ENCODE measurements around the gene EFNA3.
A peak's percentile ranks its signal among the peaks of the same experiment; 100 is the strongest.

EFNA3 gene

DNA sequence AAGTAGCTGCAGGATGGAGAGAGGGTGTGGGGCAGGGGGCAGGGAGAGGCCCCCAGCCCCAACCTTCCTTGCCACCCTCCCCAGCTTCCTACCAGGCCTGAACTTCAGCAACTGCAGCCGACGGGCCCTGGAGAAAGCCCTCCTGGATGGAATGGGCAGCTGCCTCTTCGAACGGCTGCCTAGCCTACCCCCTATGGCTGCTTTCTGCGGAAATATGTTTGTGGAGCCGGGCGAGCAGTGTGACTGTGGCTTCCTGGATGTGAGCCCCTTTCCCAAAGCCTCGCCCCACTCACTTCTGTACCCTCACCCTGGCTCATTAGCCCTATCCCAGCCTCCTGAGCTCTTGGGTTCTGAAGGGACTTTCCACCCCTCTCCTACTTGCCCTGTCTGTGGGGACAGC is 21.5 kb upstream of the EFNA3 start:
- no peaks in the 10 kb centered on the region for H3K27me3 Mint-ChIP-seq
- H3K27ac Mint-ChIP-seq, result no peak overlapping the region
- DNase-seq, result no peak
- H3K4me3 Mint-ChIP-seq, result no peak overlapping the region
- ATAC-seq, result no peak
- H3K9me3 Mint-ChIP-seq, result no peaks in the 10 kb centered on the region
- peaks cover 14% of the 10 kb centered on the region for H3K36me3 Mint-ChIP-seq (ENCODE audit: low read depth)
- H3K4me1 Mint-ChIP-seq, result peaks cover 18% of the 10 kb centered on the region

DNA sequence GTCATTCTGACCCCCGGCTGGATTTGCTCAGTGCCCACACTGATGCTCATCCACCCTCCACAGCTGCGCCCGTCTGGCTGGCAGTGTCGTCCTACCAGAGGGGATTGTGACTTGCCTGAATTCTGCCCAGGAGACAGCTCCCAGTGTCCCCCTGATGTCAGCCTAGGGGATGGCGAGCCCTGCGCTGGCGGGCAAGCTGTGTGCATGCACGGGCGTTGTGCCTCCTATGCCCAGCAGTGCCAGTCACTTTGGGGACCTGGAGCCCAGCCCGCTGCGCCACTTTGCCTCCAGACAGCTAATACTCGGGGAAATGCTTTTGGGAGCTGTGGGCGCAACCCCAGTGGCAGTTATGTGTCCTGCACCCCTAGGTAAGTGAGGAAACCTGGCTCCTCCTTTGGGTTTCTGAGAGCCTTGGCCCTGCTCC is 20.8 kb upstream of the EFNA3 start:
- Mint-ChIP-seq H3K9me3 (no peaks in the 10 kb centered on the region), H3K27me3 (no peaks in the 10 kb centered on the region), H3K4me1 (peaks cover 17% of the 10 kb centered on the region), H3K27ac (no peak overlapping the region), H3K36me3 (ENCODE audit: low read depth) (peaks cover 14% of the 10 kb centered on the region), H3K4me3 (no peak overlapping the region)
- ATAC-seq (no peak), DNase-seq (no peak)

DNA sequence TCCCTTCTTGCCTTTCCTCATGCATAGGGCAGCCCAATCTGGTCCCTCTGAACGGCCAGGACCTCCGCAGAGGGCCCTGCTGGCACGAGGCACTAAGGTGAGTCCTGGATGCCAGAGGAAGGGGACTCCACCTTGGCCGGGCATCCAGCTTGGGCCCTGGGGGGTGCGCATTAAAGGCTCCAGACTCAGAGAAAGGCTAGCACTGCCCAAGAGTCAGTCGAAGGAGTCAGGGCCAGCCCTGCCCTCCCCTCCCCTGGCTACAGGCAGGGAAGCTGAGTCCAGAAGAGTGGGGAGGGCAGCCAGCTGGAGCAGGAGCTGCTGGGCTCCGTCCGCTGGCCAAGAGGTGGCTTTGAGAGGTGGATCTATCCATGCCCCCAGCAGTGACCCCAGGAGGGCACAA is 17.9 kb upstream of the EFNA3 start:
- H3K4me1 Mint-ChIP-seq, result peaks cover 29% of the 10 kb centered on the region
- H3K36me3 Mint-ChIP-seq (ENCODE audit: low read depth), result peaks cover 10% of the 10 kb centered on the region
- no peak overlapping the region for H3K27ac Mint-ChIP-seq
- no peaks in the 10 kb centered on the region for H3K9me3 Mint-ChIP-seq
- peaks cover 2% of the 10 kb centered on the region for H3K27me3 Mint-ChIP-seq
- ATAC-seq (no peak), DNase-seq (no peak)
- H3K4me3 Mint-ChIP-seq, result no peak overlapping the region

DNA sequence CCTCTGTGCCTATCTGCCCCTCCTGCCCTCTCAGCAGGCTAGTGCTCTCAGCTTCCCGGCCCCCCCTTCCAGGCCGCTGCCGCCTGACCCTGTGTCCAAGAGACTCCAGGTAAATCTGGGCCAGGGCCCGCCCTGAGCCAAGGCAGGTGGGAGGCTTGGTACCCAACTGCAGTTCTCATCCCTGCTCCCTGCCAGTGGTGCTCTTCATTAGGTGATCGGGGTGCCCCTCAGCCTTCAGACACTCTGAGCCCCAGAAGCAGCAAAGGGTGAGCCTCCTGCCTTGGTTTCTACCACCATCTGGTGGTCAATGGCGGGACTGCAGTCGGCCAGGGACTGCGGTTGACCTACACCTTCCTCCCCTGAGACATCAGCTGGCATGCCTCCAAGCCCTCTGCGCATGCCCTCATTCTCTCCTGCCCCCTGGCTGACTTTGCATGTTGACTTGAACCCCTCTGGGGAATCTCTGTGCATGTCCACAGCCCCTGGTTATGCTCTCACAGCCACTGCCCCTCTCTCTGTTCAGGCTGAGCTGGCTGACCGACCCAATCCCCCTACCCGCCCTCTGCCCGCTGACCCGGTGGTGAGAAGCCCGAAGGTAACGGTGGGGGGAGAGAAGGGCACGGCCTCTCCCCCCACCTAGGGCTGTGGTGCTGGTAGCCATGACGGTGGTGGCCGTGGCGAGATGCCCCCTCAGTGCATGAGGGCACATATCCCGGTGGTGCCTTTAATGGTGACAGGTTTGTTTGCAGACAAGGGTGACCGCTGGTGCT is 17.1 kb upstream of the EFNA3 start:
- Mint-ChIP-seq H3K4me3 (no peak overlapping the region), H3K9me3 (no peaks in the 10 kb centered on the region), H3K36me3 (ENCODE audit: low read depth) (peaks cover 7% of the 10 kb centered on the region), H3K27ac (no peak overlapping the region), H3K4me1 (peaks cover 29% of the 10 kb centered on the region), H3K27me3 (peaks cover 2% of the 10 kb centered on the region)
- DNase-seq (peak; percentile 99), ATAC-seq (peak; percentile 62)

DNA sequence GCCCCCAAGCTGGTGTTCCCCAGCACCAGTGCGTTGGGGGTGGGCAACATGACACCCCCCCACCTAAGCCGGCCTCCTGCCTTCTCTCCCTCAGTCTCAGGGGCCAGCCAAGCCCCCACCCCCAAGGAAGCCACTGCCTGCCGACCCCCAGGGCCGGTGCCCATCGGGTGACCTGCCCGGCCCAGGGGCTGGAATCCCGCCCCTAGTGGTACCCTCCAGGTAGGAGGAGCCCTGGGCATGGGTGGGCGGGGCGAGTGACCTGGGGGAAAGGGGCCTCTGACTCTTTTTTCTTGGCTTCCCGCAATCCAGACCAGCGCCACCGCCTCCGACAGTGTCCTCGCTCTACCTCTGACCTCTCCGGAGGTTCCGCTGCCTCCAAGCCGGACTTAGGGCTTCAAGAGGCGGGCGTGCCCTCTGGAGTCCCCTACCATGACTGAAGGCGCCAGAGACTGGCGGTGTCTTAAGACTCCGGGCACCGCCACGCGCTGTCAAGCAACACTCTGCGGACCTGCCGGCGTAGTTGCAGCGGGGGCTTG is 16.4 kb upstream of the EFNA3 start:
- no peaks in the 10 kb centered on the region for H3K9me3 Mint-ChIP-seq
- H3K36me3 Mint-ChIP-seq (ENCODE audit: low read depth), result peaks cover 7% of the 10 kb centered on the region
- H3K27me3 Mint-ChIP-seq, result peaks cover 2% of the 10 kb centered on the region
- no peak overlapping the region for H3K4me3 Mint-ChIP-seq
- H3K4me1 Mint-ChIP-seq, result peaks cover 29% of the 10 kb centered on the region
- no peak for ATAC-seq
- no peak overlapping the region for H3K27ac Mint-ChIP-seq
- no peak for DNase-seq

DNA sequence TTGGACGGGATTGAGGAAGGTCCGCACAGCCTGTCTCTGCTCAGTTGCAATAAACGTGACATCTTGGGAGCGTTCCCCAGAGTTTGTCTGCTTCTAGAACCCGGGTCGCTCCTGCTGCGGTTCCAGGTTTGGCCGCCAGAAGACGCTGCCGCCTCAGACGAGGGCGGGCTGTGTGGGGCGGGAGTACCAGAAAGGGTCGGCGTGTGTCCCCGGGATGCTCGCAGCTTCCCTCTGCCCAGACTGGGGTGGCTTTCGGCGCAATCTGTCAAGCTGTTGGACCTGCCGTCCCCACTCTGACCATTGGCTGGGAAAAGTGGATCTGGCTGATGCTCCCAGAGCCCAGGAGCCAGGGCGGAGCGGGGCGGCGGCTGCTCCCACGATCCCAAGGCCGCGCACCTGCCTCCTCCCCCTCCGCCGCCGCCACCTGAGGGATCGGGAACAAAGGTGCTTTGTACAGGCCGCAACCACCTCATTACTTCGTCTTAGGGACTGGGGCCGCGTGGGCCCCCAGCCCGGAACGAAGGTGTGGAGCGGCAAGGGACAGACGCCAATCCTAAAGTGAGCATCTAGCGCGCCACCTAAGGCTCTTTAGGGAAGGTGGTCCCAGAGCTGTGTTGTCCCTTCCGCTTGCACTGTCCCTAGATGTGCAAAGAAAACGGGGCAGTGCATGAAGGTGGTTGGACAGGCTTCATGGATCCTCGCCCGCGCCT is 15.8 kb upstream of the EFNA3 start:
- Mint-ChIP-seq H3K27ac (no peak overlapping the region), H3K27me3 (peaks cover 2% of the 10 kb centered on the region), H3K4me3 (peak overlapping the region; percentile 83), H3K9me3 (no peaks in the 10 kb centered on the region), H3K4me1 (peaks cover 29% of the 10 kb centered on the region), H3K36me3 (ENCODE audit: low read depth) (peaks cover 7% of the 10 kb centered on the region)
- DNase-seq, result peak; percentile 90
- ATAC-seq, result peak; percentile 33

DNA sequence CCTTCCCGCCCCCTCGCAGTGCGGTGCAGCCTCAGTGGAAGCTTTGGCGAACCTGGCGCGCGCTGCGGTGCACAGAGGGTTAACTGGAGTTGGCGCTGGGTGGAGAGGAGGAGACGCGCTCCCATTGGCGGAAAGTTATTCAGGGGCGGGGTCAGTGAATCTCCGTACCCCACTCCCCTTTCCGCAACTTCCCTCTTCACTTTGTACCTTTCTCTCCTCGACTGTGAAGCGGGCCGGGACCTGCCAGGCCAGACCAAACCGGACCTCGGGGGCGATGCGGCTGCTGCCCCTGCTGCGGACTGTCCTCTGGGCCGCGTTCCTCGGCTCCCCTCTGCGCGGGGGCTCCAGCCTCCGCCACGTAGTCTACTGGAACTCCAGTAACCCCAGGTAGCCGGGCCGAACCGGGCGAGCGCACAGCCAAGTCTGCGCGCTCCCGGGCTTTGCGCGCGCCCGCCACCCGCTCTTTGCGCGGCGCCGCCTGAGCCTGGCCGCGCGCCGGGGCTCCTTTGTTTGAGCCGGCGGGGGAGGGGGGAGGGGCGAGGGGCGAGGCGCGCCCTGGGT is 15.0 kb upstream of the EFNA3 start, which contains the start of gene EFNA4:
Gene EFNA4, plus strand, starts transcription at position 191 of the 561 bp plus-strand sequence. Its CDS starts 84 bp downstream, at position 275.
- peak within 1 kb of the TSS; percentile 28 for H3K27ac Mint-ChIP-seq
- peaks cover 8% of the 10 kb centered on the region for H3K36me3 Mint-ChIP-seq (ENCODE audit: low read depth)
- H3K4me3 Mint-ChIP-seq, result peak within 1 kb of the TSS; percentile 83
- DNase-seq (peak; percentile 84), ATAC-seq (peak; percentile 75)
- peaks cover 2% of the 10 kb centered on the region for H3K27me3 Mint-ChIP-seq
- peaks cover 29% of the 10 kb centered on the region for H3K4me1 Mint-ChIP-seq
- no peaks in the 10 kb centered on the region for H3K9me3 Mint-ChIP-seq

DNA sequence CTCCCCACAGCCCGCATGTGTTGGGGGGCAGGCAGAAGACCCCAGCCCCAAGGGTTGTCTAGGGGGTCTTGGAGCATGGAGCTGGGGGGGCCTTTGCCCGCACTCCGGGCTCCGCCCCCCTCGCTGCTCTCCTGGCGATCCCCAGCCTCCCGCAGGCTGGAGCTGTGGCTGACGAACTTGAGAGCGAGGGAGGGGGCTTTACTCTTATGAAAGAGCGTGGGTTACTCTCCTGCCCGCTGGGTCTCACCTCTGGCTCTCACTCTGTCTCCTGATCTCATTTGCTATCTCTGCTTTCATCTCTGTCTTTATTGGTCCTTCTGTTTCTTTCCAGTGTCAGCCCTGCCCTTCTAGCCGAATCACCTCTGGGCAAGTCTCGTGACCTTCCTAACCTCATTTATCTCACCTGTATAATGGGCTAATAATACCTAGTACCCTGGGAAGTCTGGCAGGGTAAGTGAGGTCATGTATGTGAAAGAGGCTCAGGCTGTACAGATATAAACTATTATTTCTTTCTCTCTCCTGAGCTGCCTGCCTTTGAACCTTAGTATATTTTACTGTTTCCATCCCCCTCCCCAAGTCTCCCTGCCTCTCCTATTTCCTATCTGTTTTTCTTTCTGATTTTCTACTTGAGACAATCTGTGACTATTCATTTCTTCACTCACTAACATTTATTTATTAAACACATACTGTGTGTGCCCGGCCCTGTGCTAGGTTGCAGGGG is 14.4 kb upstream of the EFNA3 start:
- DNase-seq, result peak; percentile 33
- H3K4me1 Mint-ChIP-seq, result peaks cover 29% of the 10 kb centered on the region
- H3K4me3 Mint-ChIP-seq, result peak overlapping the region; percentile 79
- peak; percentile 11 for ATAC-seq
- peak overlapping the region; percentile 28 for H3K27ac Mint-ChIP-seq
- no peaks in the 10 kb centered on the region for H3K9me3 Mint-ChIP-seq
- peaks cover 8% of the 10 kb centered on the region for H3K36me3 Mint-ChIP-seq (ENCODE audit: low read depth)
- H3K27me3 Mint-ChIP-seq, result peaks cover 2% of the 10 kb centered on the region

DNA sequence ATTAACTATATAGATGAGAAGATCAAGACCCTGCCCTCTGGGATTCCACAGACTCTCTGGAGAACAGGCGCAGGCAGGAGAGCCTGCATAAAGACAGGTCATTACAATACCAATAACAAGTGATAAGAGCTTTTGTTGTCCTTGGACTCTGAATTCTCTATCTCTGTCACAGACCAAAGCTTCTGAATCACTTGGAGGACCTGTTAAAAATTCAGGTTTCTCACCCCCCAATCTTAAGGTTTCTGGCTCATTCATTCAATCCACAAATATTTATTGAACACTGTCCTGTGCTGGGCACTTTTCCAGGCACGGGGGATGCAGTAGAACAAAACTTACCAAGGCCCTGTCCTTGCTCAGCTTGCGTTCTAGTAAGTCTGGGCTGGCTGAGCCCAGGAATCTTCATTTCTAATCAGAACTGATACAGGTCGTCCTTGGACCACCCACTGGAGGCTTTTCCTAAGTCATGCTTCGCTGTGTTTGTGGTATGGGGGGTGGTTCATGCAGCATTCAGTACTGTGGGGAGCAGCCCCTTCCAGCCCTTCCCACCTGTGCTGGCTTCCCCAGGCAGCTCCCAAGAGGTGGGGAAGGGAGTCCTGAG is 13.7 kb upstream of the EFNA3 start:
- H3K9me3 Mint-ChIP-seq, result no peaks in the 10 kb centered on the region
- peaks cover 5% of the 10 kb centered on the region for H3K36me3 Mint-ChIP-seq (ENCODE audit: low read depth)
- peaks cover 29% of the 10 kb centered on the region for H3K4me1 Mint-ChIP-seq
- peak overlapping the region; percentile 28 for H3K27ac Mint-ChIP-seq
- H3K27me3 Mint-ChIP-seq, result peaks cover 2% of the 10 kb centered on the region
- no peak for DNase-seq
- ATAC-seq, result no peak
- peak overlapping the region; percentile 79 for H3K4me3 Mint-ChIP-seq

DNA sequence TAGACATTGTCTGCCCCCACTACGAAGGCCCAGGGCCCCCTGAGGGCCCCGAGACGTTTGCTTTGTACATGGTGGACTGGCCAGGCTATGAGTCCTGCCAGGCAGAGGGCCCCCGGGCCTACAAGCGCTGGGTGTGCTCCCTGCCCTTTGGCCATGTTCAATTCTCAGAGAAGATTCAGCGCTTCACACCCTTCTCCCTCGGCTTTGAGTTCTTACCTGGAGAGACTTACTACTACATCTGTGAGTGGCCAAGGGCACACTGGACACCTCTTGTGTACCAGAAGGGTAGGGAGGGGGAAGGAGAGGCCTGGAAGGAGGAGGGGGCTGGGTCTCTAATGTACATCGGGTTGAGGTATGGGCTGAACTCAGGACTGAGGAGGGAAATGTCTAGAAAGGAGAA is 11.9 kb upstream of the EFNA3 start:
- ATAC-seq (no peak), DNase-seq (no peak)
- Mint-ChIP-seq H3K4me1 (peaks cover 33% of the 10 kb centered on the region), H3K27ac (no peak overlapping the region), H3K27me3 (peaks cover 2% of the 10 kb centered on the region), H3K4me3 (no peak overlapping the region), H3K9me3 (no peaks in the 10 kb centered on the region), H3K36me3 (ENCODE audit: low read depth) (peaks cover 1% of the 10 kb centered on the region)

DNA sequence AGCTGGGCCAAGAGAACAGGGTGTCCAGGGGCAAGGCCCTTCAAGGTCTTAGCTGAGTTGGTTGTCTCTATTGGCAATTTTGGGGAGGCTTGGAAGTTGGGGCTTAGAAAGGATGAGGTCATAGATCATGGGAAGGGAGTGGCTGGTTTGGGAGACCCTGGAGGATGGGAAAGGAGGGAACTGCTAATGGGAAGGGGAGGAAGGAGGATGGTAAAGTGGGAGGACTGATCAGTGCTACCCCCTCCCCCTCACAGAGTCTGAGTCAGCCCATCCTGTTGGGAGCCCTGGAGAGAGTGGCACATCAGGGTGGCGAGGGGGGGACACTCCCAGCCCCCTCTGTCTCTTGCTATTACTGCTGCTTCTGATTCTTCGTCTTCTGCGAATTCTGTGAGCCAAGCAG is 10.0 kb upstream of the EFNA3 start:
- Mint-ChIP-seq H3K4me3 (no peak overlapping the region), H3K36me3 (ENCODE audit: low read depth) (peaks cover 1% of the 10 kb centered on the region), H3K9me3 (no peaks in the 10 kb centered on the region), H3K4me1 (peaks cover 22% of the 10 kb centered on the region), H3K27me3 (peaks cover 2% of the 10 kb centered on the region), H3K27ac (no peak overlapping the region)
- ATAC-seq (no peak), DNase-seq (no peak)

DNA sequence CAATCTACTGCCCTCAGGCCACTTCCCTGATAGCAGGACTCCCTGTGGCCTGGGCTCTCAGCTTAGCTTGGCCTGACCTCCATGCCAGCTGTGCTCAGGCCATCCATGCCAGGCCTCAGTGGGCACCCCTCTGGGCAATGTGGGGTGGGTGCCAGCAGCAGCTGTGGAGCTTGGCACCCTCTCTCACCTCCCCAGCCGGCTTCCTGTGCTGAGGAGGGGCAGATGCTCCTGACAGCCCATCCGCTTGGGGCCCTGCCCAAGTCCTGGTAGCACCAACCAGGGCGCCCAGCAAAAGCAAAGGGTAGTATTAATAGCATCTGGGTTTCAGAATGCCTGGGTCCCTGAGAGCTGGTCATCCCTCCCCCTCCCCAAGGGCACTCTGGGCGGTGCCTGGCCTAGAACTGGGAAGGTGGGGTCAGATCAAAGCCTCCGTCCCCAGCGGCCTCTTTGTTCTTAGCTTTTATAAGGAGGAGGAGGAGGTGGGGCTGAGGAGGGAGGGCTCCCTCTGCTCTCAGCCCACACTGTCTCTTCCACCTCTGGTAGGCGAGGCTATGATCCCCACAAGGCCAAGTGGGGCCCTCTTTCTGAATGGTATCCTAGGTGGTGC is 9.0 kb upstream of the EFNA3 start:
- Mint-ChIP-seq H3K27ac (no peak overlapping the region), H3K36me3 (ENCODE audit: low read depth) (peaks cover 1% of the 10 kb centered on the region), H3K27me3 (no peaks in the 10 kb centered on the region), H3K4me1 (peaks cover 19% of the 10 kb centered on the region), H3K9me3 (no peaks in the 10 kb centered on the region), H3K4me3 (no peak overlapping the region)
- DNase-seq, result no peak
- ATAC-seq, result no peak

DNA sequence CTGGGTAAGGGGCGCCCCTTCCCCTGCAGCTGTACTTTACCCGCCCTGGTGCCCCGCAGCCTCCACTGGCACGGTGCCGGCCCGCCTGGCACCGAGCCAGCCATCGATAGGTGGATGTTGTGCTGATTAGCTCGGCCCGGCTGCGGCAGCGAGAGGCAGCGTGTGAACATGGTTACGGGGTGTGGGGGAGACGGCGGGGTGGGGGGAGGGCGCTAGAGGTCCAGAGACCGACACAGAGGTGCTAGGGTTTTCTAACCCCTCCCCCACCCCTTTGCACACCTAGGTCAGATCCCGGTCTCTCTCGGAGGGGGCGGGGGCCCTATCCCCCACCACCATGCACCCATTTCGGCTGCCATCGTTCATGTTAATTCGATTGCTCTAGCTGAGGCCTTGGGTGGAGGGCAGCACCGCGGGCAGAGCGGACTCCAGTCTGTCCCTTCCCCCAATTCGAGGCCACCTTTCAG is 8.4 kb upstream of the EFNA3 start:
- H3K9me3 Mint-ChIP-seq, result no peaks in the 10 kb centered on the region
- no peaks in the 10 kb centered on the region for H3K27me3 Mint-ChIP-seq
- H3K36me3 Mint-ChIP-seq (ENCODE audit: low read depth), result peaks cover 1% of the 10 kb centered on the region
- no peak overlapping the region for H3K4me3 Mint-ChIP-seq
- H3K4me1 Mint-ChIP-seq, result peaks cover 15% of the 10 kb centered on the region
- DNase-seq, result no peak
- no peak overlapping the region for H3K27ac Mint-ChIP-seq
- no peak for ATAC-seq

Measured in activated naive CD8-positive, alpha-beta T cell treated with anti-CD3 and anti-CD28 coated beads, Interleukin-2, amount 50 U/mL, for 24 hours (primary cell).